Measurements from ENCODE around the gene ROCK2. TPM values are rescaled to one million over a fixed set of nuclear protein-coding genes. Genes with fewer than 3 reads are reported as not detected.

Gene ROCK2
- polyA plus RNA-seq, 1 of the 3 experiments (the other 2 are of a cell fraction) = 4.2 TPM

DNA sequence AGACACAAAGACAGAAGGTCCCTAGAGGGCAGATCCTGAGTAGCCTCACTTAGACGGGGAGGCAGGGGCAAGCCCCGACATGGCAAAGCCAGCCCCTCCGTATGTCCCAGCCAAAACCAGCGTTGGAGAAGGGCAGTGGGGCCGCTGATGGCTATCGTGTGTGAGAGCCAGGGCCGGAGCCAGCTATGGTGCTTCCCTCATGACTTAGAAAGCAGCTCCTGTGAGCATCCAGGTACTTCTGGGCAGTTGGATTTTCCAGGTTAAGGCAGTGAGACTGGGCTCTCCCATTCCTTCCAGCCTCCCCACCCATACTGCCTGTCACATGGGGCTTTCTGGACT lies 31.2 kb upstream of the ROCK2 start:
- H4K20me1 ChIP-seq (ENCODE audit: insufficient read depth) = no peaks in the 10 kb centered on the region
- TF ChIP-seq POLR2AphosphoS5 (IDR thresholded peaks at IDR 0.05; ENCODE audit: low read depth, low read length) (no peak), MEF2A (IDR thresholded peaks at IDR 0.05; ENCODE audit: borderline replicate concordance, low read depth) (no peak), RAD21 (IDR thresholded peaks at IDR 0.05; ENCODE audit: low read length) (no peak), SIN3A (IDR thresholded peaks at IDR 0.05; ENCODE audit: borderline replicate concordance, low read depth, low read length) (no peak), JUND (IDR thresholded peaks at IDR 0.05) (no peak), SMC3 (IDR thresholded peaks at IDR 0.05; ENCODE audit: low read depth, low read length) (no peak)
- TF ChIP-seq, protein P1, sequence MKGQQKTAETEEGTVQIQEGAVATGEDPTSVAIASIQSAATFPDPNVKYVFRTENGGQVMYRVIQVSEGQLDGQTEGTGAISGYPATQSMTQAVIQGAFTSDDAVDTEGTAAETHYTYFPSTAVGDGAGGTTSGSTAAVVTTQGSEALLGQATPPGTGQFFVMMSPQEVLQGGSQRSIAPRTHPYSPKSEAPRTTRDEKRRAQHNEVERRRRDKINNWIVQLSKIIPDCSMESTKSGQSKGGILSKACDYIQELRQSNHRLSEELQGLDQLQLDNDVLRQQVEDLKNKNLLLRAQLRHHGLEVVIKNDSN (IDR thresholded peaks at IDR 0.05; ENCODE audit: borderline replicate concordance, low read depth) = no peak
- TF ChIP-seq, protein P2, sequence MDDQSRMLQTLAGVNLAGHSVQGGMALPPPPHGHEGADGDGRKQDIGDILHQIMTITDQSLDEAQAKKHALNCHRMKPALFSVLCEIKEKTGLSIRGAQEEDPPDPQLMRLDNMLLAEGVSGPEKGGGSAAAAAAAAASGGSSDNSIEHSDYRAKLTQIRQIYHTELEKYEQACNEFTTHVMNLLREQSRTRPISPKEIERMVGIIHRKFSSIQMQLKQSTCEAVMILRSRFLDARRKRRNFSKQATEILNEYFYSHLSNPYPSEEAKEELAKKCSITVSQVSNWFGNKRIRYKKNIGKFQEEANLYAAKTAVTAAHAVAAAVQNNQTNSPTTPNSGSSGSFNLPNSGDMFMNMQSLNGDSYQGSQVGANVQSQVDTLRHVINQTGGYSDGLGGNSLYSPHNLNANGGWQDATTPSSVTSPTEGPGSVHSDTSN (IDR thresholded peaks at IDR 0.05) = no peak
- TF ChIP-seq, protein P3, sequence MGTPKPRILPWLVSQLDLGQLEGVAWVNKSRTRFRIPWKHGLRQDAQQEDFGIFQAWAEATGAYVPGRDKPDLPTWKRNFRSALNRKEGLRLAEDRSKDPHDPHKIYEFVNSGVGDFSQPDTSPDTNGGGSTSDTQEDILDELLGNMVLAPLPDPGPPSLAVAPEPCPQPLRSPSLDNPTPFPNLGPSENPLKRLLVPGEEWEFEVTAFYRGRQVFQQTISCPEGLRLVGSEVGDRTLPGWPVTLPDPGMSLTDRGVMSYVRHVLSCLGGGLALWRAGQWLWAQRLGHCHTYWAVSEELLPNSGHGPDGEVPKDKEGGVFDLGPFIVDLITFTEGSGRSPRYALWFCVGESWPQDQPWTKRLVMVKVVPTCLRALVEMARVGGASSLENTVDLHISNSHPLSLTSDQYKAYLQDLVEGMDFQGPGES (IDR thresholded peaks at IDR 0.05; ENCODE audit: low read depth, low read length) = no peak
- no peak overlapping the region for H3K27ac ChIP-seq (ENCODE audit: low read depth in 2 of 2, low read length in 1 of 2)
- no peaks in the 10 kb centered on the region for H3K79me2 ChIP-seq (ENCODE audit: insufficient read depth)
- H3K9ac ChIP-seq = no peak overlapping the region
- H2AFZ ChIP-seq (ENCODE audit: low read depth) = peak overlapping the region; percentile 71; the same call in 1 of the 2 replicates
- H3F3A ChIP-seq (replicated peaks; ENCODE audit: insufficient read depth) = peaks cover 13% of the 10 kb centered on the region
- ChIA-PET POLR2A (no interaction called here), CTCF (interaction anchor here (0.9 to 3.4 kb wide), 8 partner anchors 9 to 243 kb away, joined by 3 to 13 read pairs (median 6); partner anchors contain the start of gene ROCK2)
- no peak overlapping the region for H3K4me2 ChIP-seq
- H3K4me3 ChIP-seq (ENCODE audit: low read depth in 2 of 2, low read length in 1 of 2) = no peak overlapping the region
- peaks cover 14 to 24% of the 10 kb centered on the region in 2 experiments; a peak in 3 of 4 replicates for H3K4me1 ChIP-seq (ENCODE audit: control insufficient read depth in 1 of 2, insufficient read depth in 2 of 2, low read depth in 1 of 2, low read length in 1 of 2)
- H3K9me2 ChIP-seq = no peaks in the 10 kb centered on the region
- 82% methylated on average over 7 of the region's 7 CpGs for WGBS (ENCODE audit: low lambda C conversion rate)
- no peaks in the 10 kb centered on the region for H3K27me3 ChIP-seq (ENCODE audit: insufficient read depth)
- no peak for DNase-seq
- no peaks in the 10 kb centered on the region for H3K9me3 ChIP-seq
- H3K36me3 ChIP-seq (replicated peaks in 1 of 2; ENCODE audit: control insufficient read depth in 1 of 2, insufficient read depth in 2 of 2, low read length in 1 of 2) = no peaks in the 10 kb centered on the region

DNA sequence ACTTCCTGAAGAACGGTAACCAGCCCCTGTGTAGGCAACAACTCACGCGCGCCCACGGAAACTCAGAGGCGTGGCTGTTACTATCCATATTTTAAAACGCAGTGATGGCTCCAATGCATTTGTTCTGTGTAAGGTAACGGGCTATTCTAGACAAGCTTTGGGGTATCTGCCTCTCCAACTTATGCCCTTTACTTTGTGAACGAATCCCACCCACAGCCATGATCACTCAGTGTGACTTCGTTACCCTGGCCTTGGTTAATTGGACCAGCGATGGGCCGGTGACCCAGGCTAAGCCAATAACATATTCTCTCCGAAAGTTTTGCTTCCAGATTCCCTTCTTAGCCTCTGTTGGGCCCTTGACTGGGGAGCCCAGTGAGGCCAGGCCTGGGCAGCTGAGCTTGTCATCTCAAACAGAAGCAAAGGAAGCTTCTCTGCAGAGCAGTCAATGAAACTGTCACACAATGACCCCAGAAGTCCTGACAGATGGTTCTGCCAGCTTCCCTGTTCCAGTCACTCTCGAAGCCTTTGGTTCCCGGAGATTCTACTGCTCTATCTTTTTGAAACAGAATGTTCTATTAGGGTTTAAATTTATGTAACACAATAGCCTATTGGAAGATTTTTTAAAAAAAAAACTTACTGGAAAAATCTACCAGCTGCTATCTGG lies 30.7 kb upstream of the ROCK2 start:
- CTCF ChIA-PET = interaction anchor here (0.6 to 3.4 kb wide), 8 partner anchors 9 to 243 kb away, joined by 3 to 13 read pairs (median 6); partner anchors contain the start of gene ROCK2
- Histone ChIP-seq H3K27me3 (ENCODE audit: insufficient read depth) (no peaks in the 10 kb centered on the region), H3K79me2 (ENCODE audit: insufficient read depth) (no peaks in the 10 kb centered on the region), H3K9me3 (no peaks in the 10 kb centered on the region), H3K9ac (peak overlapping the region; percentile 78), H2AFZ (ENCODE audit: low read depth) (peak overlapping the region; percentile 71), H3F3A (replicated peaks; ENCODE audit: insufficient read depth) (peaks cover 13% of the 10 kb centered on the region), H3K27ac (ENCODE audit: low read depth in 2 of 2, low read length in 1 of 2) (peak overlapping the region; percentile 73 to 90; a peak in 3 of 4 replicates), H3K4me3 (ENCODE audit: low read depth in 2 of 2, low read length in 1 of 2) (no peak overlapping the region), H3K9me2 (no peaks in the 10 kb centered on the region), H4K20me1 (ENCODE audit: insufficient read depth) (no peaks in the 10 kb centered on the region), H3K4me1 (ENCODE audit: control insufficient read depth in 1 of 2, insufficient read depth in 2 of 2, low read depth in 1 of 2, low read length in 1 of 2) (peaks cover 14 to 27% of the 10 kb centered on the region in 2 experiments; a peak in 3 of 4 replicates), H3K36me3 (replicated peaks in 1 of 2; ENCODE audit: control insufficient read depth in 1 of 2, insufficient read depth in 2 of 2, low read length in 1 of 2) (no peaks in the 10 kb centered on the region), H3K4me2 (peak overlapping the region; percentile 81)
- 90% methylated on average over 15 of the region's 15 CpGs for WGBS (ENCODE audit: low lambda C conversion rate)
- no peak for DNase-seq
- TF ChIP-seq TEAD4 (IDR thresholded peaks at IDR 0.05; ENCODE audit: borderline replicate concordance, insufficient read depth) = no peak
- TF ChIP-seq, protein P4, sequence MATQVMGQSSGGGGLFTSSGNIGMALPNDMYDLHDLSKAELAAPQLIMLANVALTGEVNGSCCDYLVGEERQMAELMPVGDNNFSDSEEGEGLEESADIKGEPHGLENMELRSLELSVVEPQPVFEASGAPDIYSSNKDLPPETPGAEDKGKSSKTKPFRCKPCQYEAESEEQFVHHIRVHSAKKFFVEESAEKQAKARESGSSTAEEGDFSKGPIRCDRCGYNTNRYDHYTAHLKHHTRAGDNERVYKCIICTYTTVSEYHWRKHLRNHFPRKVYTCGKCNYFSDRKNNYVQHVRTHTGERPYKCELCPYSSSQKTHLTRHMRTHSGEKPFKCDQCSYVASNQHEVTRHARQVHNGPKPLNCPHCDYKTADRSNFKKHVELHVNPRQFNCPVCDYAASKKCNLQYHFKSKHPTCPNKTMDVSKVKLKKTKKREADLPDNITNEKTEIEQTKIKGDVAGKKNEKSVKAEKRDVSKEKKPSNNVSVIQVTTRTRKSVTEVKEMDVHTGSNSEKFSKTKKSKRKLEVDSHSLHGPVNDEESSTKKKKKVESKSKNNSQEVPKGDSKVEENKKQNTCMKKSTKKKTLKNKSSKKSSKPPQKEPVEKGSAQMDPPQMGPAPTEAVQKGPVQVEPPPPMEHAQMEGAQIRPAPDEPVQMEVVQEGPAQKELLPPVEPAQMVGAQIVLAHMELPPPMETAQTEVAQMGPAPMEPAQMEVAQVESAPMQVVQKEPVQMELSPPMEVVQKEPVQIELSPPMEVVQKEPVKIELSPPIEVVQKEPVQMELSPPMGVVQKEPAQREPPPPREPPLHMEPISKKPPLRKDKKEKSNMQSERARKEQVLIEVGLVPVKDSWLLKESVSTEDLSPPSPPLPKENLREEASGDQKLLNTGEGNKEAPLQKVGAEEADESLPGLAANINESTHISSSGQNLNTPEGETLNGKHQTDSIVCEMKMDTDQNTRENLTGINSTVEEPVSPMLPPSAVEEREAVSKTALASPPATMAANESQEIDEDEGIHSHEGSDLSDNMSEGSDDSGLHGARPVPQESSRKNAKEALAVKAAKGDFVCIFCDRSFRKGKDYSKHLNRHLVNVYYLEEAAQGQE (IDR thresholded peaks at IDR 0.05; ENCODE audit: low read depth, low read length) = no peak
- TF ChIP-seq YY1 (IDR thresholded peaks at IDR 0.05; ENCODE audit: low read depth) = no peak
- no peak for TF ChIP-seq GATA2 (CRISPR knock-in tag; IDR thresholded peaks at IDR 0.05)
- no peak for TF ChIP-seq RFX5 (IDR thresholded peaks at IDR 0.05; ENCODE audit: low read length)
- no peak for TF ChIP-seq EZH2phosphoT487 (IDR thresholded peaks at IDR 0.05; ENCODE audit: borderline replicate concordance, low read depth)
- no peak for TF ChIP-seq JUND (IDR thresholded peaks at IDR 0.05)
- TF ChIP-seq ELF1 (IDR thresholded peaks at IDR 0.05) = no peak
- TF ChIP-seq RXRA (IDR thresholded peaks at IDR 0.05; ENCODE audit: borderline replicate concordance, low read depth) = no peak
- TF ChIP-seq TCF12 (IDR thresholded peaks at IDR 0.05) = no peak
- no peak for TF ChIP-seq SIN3A (IDR thresholded peaks at IDR 0.05; ENCODE audit: borderline replicate concordance, low read depth, low read length)
- POLR2A ChIA-PET = no interaction called here

Data from SK-N-SH (cell line).